Measurements from ENCODE around the gene RFNG.
A peak's percentile ranks its signal among the peaks of the same experiment; 100 is the strongest.

Gene RFNG

DNA sequence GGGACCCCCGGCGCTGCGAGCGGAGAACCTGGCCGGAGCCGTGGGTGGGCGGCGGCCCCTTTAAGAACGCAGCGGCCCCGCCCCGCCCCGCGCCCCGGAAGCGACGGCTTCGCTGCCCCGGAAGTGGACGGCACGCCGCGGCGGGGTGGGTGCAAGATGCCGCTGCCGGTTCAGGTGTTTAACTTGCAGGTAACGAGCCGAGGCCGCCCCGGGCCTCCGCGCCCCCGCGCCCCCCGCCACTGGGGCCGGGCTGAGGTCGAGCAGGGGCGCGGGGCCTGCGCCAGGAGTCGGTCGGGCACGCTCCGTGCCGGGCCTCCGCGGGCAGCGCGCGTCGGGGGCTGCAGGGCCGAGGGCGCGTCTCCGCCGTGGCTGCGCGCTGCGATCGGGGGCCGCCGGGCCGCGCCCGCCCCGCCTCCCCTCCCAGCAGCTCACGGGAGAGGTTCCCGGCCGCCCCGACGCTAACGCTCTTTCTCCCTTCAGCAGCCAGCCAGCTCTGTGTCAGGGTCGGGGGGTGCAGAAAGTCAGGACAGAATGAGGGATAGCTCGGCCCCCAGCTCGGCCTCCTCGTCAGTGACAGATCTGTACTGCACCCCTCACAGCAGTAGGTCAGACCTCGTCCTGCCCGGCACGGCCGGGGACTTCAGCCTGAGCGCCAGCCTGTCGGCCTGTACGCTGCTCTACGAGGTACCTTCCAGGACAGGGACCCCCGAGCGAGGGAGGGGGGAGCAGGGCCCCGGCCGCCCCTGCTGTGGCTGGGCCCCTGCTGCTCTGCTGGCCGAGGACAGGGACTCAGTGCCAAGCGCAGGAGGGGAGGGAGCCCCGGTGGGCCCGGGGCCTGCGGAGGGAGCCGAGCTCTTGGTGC is at the start of gene RFNG, which contains the start of gene GPS1:
TSS of gene RFNG (minus strand) at position 36 of the 862 bp plus-strand sequence. CDS start 45 bp downstream, outside the sequence.
TSS of gene GPS1 (plus strand) at position 123 of the 862 bp plus-strand sequence. CDS start at position 157, 34 bp downstream.
- H3K4me3 ChIP-seq (ENCODE audit: low read depth, low read length) = peak within 1 kb of the TSS; percentile 88

- H3K4me3 ChIP-seq (ENCODE audit: low read depth, low read length) = no peak overlapping the region
These were observed 49.7 kb upstream of the RFNG start for GRCh38 chr17:82101301-82101715.

DNA sequence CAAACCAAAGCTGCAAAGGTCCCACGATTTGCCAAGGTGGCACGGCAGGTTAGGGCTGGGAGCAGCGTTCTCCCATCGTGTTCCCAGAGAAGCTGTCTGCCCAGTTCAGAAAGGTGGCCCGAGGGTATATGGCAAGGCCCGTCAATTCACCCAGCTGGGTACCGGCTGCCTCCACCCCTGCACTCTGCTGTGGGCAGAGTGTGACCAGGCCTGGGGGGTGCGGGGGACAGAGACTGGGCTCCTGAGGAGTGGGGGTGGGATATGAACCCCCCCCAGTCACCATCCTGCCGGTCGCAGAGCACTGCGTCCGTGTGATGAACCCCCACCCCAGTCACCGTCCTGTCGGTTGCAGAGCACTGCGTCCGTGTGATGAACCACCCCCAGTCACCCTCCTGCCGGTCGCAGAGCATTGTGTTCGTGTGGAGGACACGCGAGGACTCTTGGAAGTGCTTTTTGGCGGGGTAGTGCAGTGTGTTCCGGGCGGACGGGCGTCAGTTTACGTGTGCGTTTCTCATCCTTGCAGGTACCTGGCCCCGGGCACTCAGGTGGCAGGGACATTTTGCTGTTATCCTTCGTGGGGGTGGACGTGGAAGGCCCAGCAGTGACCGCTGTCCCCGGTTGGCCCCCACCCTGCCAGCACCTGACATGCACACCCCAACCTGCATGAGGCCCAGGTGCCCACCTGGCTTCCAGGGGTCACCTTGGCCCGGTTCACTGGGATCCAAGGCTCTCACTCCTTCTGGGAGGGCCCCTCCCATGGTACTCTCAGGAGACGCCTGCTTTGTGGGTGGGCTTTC is 49.1 kb upstream of the RFNG start:
- H3K4me3 ChIP-seq (ENCODE audit: low read depth, low read length) = no peak overlapping the region

- H3K4me3 ChIP-seq (ENCODE audit: low read depth, low read length) = peak overlapping the region; percentile 39
These were observed 47.5 kb upstream of the RFNG start for GRCh38 chr17:82098939-82099763.

GRCh38 chr17:82098169-82098938 is 46.7 kb upstream of the RFNG start, which contains the start of gene FASN:
Gene FASN (minus strand): TSS chr17:82098236. CDS start chr17:82096445, 1,791 bp downstream.
- peak within 1 kb of the TSS; percentile 56 for H3K4me3 ChIP-seq (ENCODE audit: low read depth, low read length)

DNA sequence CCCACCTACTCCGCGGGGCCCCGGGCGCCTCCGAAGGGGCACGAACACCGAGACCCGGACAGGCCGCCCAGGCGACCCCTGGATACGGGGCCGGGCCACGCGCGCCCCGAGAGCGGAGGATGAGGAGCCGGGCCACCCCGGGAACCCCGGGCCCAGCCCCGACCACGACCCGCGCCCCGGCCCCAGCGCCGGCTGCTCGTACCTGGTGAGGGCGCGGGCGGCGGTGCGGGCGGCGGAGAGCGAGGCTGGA is 46.2 kb upstream of the RFNG start:
- peak overlapping the region; percentile 56 for H3K4me3 ChIP-seq (ENCODE audit: low read depth, low read length)

GRCh38 chr17:82097184-82097918 is 45.7 kb upstream of the RFNG start:
- H3K4me3 ChIP-seq (ENCODE audit: low read depth, low read length) = peak overlapping the region; percentile 56

DNA sequence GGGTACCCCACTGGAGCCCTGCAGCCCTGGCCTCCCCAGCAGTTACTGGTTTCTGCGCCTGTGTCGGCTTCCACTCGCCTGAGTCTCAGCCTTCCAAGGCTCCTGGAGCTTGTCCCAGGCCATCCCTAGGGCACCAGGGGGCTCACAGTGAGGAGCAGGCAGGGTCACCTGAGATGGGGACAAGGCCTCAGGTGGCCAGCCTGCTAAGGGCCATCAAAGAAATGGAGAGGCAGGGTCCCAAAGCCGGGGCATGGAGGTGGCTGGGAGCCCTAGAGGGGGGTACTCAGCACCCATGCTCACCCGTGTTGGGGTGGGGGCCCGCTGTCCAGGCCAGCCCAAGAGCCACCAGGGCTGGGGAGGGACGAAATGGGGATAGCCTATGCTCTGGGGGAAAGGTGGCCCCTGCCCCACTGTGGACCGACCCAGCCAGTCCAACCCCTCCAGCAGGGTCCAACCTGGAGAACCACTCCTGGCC is 45.1 kb upstream of the RFNG start:
- peak overlapping the region; percentile 56 for H3K4me3 ChIP-seq (ENCODE audit: low read depth, low read length)

DNA sequence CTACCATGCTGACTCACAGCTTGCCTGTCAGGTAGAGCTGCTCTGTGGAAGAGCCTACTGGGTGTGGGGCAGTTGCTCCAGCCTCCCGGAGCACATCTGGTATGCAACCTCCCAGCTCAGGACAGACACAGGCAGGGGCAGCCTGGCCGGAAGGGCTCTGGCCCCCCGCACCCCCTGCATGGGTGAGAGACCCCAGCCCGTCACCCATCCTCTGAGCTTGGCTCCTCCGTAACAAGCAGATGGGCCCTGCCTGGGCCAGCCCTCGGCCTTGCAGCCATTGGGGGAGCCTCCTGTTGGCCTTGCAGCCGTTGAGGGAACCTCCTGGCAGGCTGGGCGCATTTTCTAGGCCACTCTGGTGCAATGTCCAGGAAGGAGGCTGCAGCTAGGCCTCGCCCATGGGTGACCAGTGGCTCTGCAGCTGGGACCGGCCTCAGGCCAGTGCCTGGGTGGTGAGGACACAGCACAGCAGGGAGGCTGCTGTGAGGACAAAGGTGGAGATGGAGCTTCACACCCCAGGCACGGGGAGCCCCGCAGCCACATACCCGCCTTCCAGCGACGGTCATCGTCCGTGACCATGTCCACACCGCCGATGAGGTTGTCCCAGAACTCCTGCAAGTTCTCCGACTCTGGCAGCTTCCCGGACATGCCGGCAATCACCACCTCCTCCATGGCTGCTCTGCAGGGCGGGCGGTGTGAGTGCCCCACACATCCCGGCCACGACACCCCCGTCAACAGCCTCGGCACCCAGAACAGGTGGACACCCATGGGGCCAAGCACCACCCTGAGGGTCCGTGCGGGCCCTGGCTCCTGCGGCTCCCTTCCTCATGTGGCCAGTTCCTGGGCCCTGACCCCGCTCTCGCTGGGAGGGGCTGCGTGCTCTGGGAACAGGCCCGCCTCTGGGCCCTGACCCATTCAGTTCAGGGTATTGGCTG is 44.4 kb upstream of the RFNG start:
- H3K4me3 ChIP-seq (ENCODE audit: low read depth, low read length) = no peak overlapping the region

DNA sequence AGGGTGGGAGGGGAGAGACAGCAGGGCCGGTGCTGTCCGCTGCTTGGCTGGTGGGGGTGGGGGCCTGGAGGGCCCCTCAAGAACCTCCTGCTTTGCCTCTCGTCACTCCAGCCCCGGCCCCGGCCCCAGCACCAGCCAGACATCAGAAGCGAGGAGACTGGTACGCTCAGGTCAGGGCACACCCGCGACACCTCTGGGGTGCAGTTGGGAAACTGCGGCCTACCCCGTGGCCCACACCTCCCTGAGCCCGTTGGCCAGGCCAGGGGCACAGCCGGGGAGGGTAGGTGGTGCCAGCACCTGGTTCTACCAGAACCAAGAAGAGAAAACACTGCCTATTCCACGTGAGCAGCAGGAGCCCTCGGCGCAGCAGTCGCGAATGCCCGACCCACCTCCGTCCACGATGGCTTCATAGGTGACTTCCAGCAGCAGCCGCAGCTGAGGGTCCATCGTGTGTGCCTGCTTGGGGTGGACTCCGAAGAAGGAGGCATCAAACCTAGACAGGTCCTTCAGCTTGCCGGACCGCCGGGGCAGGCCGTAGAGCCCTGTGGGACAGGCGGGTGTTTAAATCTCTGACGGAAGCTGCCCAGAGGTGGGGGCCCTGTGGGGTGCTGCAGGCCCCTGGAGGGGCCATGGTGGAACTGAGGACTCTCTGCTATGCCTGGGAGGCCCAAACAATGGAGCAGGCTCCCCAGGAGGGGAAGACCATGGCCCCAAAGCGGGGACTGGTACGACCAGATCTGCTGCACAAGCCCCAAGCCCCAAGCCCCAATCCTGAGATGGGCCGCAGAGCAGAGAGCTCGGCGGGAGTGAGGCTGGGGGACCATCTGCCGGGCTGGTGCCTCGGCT is 43.5 kb upstream of the RFNG start:
- no peak overlapping the region for H3K4me3 ChIP-seq (ENCODE audit: low read depth, low read length)

GRCh38 chr17:82092995-82093751 is 41.6 kb upstream of the RFNG start:
- no peak overlapping the region for H3K4me3 ChIP-seq (ENCODE audit: low read depth, low read length)

DNA sequence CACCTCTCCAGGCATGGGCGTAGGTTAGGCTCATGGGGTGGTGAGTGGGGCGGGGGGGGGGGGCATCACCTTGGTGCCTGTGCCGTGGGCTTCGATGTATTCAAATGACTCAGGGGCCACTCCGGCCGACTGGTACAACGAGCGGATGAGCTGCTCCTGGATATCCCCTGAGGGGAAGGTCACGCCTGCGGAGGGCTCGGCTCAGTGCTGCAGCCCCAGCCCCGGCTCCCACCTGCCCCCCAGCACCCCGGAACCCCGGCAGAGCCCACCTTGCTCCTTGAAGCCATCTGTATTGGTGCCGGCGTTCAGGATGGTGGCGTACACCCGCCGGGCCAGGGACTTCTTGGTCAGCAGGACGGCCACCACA is 41.0 kb upstream of the RFNG start:
- no peak overlapping the region for H3K4me3 ChIP-seq (ENCODE audit: low read depth, low read length)

GRCh38 chr17:82092094-82092586 is 40.5 kb upstream of the RFNG start:
- no peak overlapping the region for H3K4me3 ChIP-seq (ENCODE audit: low read depth, low read length)

- no peak overlapping the region for H3K4me3 ChIP-seq (ENCODE audit: low read depth, low read length)
These were observed 39.9 kb upstream of the RFNG start for GRCh38 chr17:82091264-82092066.

- no peak overlapping the region for H3K4me3 ChIP-seq (ENCODE audit: low read depth, low read length)
These were observed 39.1 kb upstream of the RFNG start for GRCh38 chr17:82090549-82091263.

Data from iPS-11a (cell line).